ENCODE results near the gene TEPSIN. TPM values are rescaled to one million over a fixed set of nuclear protein-coding genes. Genes with fewer than 3 reads are reported as not detected.

Gene TEPSIN
- total RNA-seq, 1 experiment from 2014 or later: 38.8 TPM

GRCh38 chr17:81261096-81261495, 22.2 kb upstream of the TEPSIN start:
- Histone ChIP-seq H2BK15ac (ENCODE audit: low read depth, low read length) (no peak overlapping the region), H2BK12ac (ENCODE audit: insufficient read length, low read depth, low read length) (no peak overlapping the region), H3K56ac (ENCODE audit: insufficient read length, low read depth, low read length) (no peak overlapping the region), H4K5ac (ENCODE audit: insufficient read length, low read depth, low read length) (no peak overlapping the region), H3K9me3 (ENCODE audit: control insufficient read depth, low read depth, low read length) (no peaks in the 10 kb centered on the region), H2BK120ac (ENCODE audit: low read depth, low read length, poor library complexity, severe bottlenecking) (no peak overlapping the region), H3K9ac (ENCODE audit: extremely low read depth, insufficient read length, low read length) (no peak overlapping the region), H3K27ac (ENCODE audit: insufficient read length, low read depth, low read length) (no peak overlapping the region), H3K27me3 (ENCODE audit: insufficient read depth, low read length) (no peaks in the 10 kb centered on the region), H3K18ac (ENCODE audit: insufficient read length, low read depth, low read length) (no peak overlapping the region), H3K14ac (ENCODE audit: insufficient read depth, low read length) (no peak overlapping the region), H3K23me2 (ENCODE audit: insufficient read length, low read depth, low read length, poor library complexity, severe bottlenecking) (no peaks in the 10 kb centered on the region), H3K79me2 (ENCODE audit: insufficient read depth, low read length) (no peaks in the 10 kb centered on the region), H3T11ph (ENCODE audit: low read length) (no peak overlapping the region), H3K4me1 (ENCODE audit: insufficient read depth, low read length) (no peaks in the 10 kb centered on the region), H4K91ac (ENCODE audit: insufficient read length, low read depth, low read length) (no peak overlapping the region), H2AK5ac (ENCODE audit: insufficient read length, low read length) (no peak overlapping the region), H2BK20ac (ENCODE audit: low read depth, low read length, poor library complexity, severe bottlenecking) (no peak overlapping the region), H3K79me1 (ENCODE audit: insufficient read depth, low read depth, low read length, poor library complexity, severe bottlenecking) (no peaks in the 10 kb centered on the region), H3K4me2 (ENCODE audit: insufficient read depth, insufficient read length, low read length) (no peak overlapping the region), H4K20me1 (ENCODE audit: control insufficient read depth, insufficient read depth, insufficient read length) (no peaks in the 10 kb centered on the region), H2AFZ (ENCODE audit: low read length) (no peak overlapping the region), H2BK5ac (ENCODE audit: insufficient read length, low read length) (no peak overlapping the region), H3K4ac (ENCODE audit: low read depth, low read length) (no peak overlapping the region), H3K23ac (ENCODE audit: insufficient read length, low read depth, low read length) (no peak overlapping the region), H4K8ac (replicated peaks; ENCODE audit: insufficient read length, low read depth, low read length) (no peak overlapping the region)
- no peak for DNase-seq
- no peak for TF ChIP-seq CTCF (conservative IDR thresholded peaks at IDR 0.05)
- no CpG with 5 or more reads among the region's 18 CpGs for WGBS (ENCODE audit: extremely low coverage, insufficient read length, low lambda C conversion rate)
- Mint-ChIP-seq H3K9me3 (no peaks in the 10 kb centered on the region), H3K27me3 (ENCODE audit: low read depth) (no peaks in the 10 kb centered on the region), H3K27ac (no peak overlapping the region), H3K36me3 (ENCODE audit: insufficient read depth in 1 of 3, low read depth in 3 of 3) (peaks cover 2 to 27% (median 25%) of the 10 kb centered on the region in 3 experiments; a peak in 6 of 7 replicates), H3K4me3 (no peak overlapping the region), H3K4me1 (no peaks in the 10 kb centered on the region)
